ENCODE measurements around the gene HPDL. TPM values are rescaled to one million over a fixed set of nuclear protein-coding genes. Genes with fewer than 3 reads are reported as not detected.

The HPDL gene
- total RNA-seq, 1 experiment from 2014 or later: not detected

GRCh38 chr1:45334308-45335245, 7.9 kb downstream of the HPDL start:
- Histone ChIP-seq H3K9me3 (replicated peaks) (no peaks in the 10 kb centered on the region), H3K27ac (no peak overlapping the region), H3K4me1 (no peaks in the 10 kb centered on the region), H3K27me3 (no peaks in the 10 kb centered on the region), H3K36me3 (peaks cover 5% of the 10 kb centered on the region; the same call in 1 of the 2 replicates), H3K4me3 (no peak overlapping the region)
- DNase-seq: no peak

- Histone ChIP-seq H3K27me3 (no peaks in the 10 kb centered on the region), H3K27ac (no peak overlapping the region), H3K4me3 (no peak overlapping the region), H3K36me3 (no peaks in the 10 kb centered on the region), H3K9me3 (replicated peaks) (no peaks in the 10 kb centered on the region), H3K4me1 (no peaks in the 10 kb centered on the region; the same call in 1 of the 2 replicates)
- DNase-seq: no peak
Observed at GRCh38 chr1:45335855-45336324, 9.2 kb downstream of the HPDL start.

GRCh38 chr1:45337630-45338325, 11.1 kb downstream of the HPDL start:
- Histone ChIP-seq H3K36me3 (peaks cover 12% of the 10 kb centered on the region), H3K27ac (no peak overlapping the region), H3K27me3 (no peaks in the 10 kb centered on the region), H3K4me3 (no peak overlapping the region), H3K9me3 (replicated peaks) (no peaks in the 10 kb centered on the region), H3K4me1 (no peaks in the 10 kb centered on the region; the same call in 1 of the 2 replicates)
- DNase-seq: no peak

- H3K4me3 ChIP-seq: peak within 1 kb of the TSS; percentile 72
- no peaks in the 10 kb centered on the region for H3K9me3 ChIP-seq (replicated peaks)
- peak; percentile 95 to 98 for DNase-seq
- H3K27me3 ChIP-seq: no peaks in the 10 kb centered on the region
- no peaks in the 10 kb centered on the region; the same call in 1 of the 2 replicates for H3K4me1 ChIP-seq
- H3K27ac ChIP-seq: peak within 1 kb of the TSS; percentile 90
- H3K36me3 ChIP-seq: peaks cover 31% of the 10 kb centered on the region
Observed at GRCh38 chr1:45339789-45340558, 13.3 kb downstream of the HPDL start, which contains the start of the genes MUTYH and TOE1. TSS of gene MUTYH (minus strand) at chr1:45340440. CDS start at chr1:45334505, 5,935 bp downstream. TSS of gene TOE1 (plus strand) at chr1:45340170. CDS start at chr1:45340253, 83 bp downstream.

- peak overlapping the region; percentile 72 for H3K4me3 ChIP-seq
- H3K4me1 ChIP-seq: no peaks in the 10 kb centered on the region; the same call in 1 of the 2 replicates
- H3K27ac ChIP-seq: peak overlapping the region; percentile 90
- peak in 1 of 2 experiments; percentile 55 for DNase-seq
- H3K36me3 ChIP-seq: peaks cover 31% of the 10 kb centered on the region
- H3K9me3 ChIP-seq (replicated peaks): no peaks in the 10 kb centered on the region
- H3K27me3 ChIP-seq: no peaks in the 10 kb centered on the region
Observed at GRCh38 chr1:45340816-45341466, 14.2 kb downstream of the HPDL start.

- DNase-seq: no peak
- H3K9me3 ChIP-seq (replicated peaks): no peaks in the 10 kb centered on the region
- H3K4me1 ChIP-seq: no peaks in the 10 kb centered on the region; the same call in 1 of the 2 replicates
- no peak overlapping the region for H3K4me3 ChIP-seq
- peaks cover 34% of the 10 kb centered on the region for H3K36me3 ChIP-seq
- H3K27me3 ChIP-seq: no peaks in the 10 kb centered on the region
- H3K27ac ChIP-seq: no peak overlapping the region
Observed at GRCh38 chr1:45344499-45344898, 17.8 kb downstream of the HPDL start.

- H3K36me3 ChIP-seq: peaks cover 34% of the 10 kb centered on the region
- H3K4me1 ChIP-seq: no peaks in the 10 kb centered on the region; the same call in 1 of the 2 replicates
- no peaks in the 10 kb centered on the region for H3K27me3 ChIP-seq
- no peak for DNase-seq
- H3K27ac ChIP-seq: no peak overlapping the region
- H3K9me3 ChIP-seq (replicated peaks): no peaks in the 10 kb centered on the region
- H3K4me3 ChIP-seq: no peak overlapping the region
Observed at GRCh38 chr1:45345014-45345413, 18.3 kb downstream of the HPDL start.

- Histone ChIP-seq H3K9me3 (replicated peaks) (no peaks in the 10 kb centered on the region), H3K27ac (no peak overlapping the region), H3K27me3 (no peaks in the 10 kb centered on the region), H3K36me3 (peaks cover 34% of the 10 kb centered on the region), H3K4me1 (no peaks in the 10 kb centered on the region), H3K4me3 (no peak overlapping the region)
- no peak for DNase-seq
Observed at GRCh38 chr1:45346473-45346872, 19.8 kb downstream of the HPDL start.

- H3K27me3 ChIP-seq: no peaks in the 10 kb centered on the region
- H3K9me3 ChIP-seq (replicated peaks): no peaks in the 10 kb centered on the region
- no peak overlapping the region for H3K4me3 ChIP-seq
- H3K36me3 ChIP-seq: peaks cover 20% of the 10 kb centered on the region
- DNase-seq: no peak
- no peaks in the 10 kb centered on the region for H3K4me1 ChIP-seq
- no peak overlapping the region for H3K27ac ChIP-seq
Observed at GRCh38 chr1:45348020-45348419, 21.3 kb downstream of the HPDL start.

- Histone ChIP-seq H3K27me3 (no peaks in the 10 kb centered on the region), H3K27ac (no peak overlapping the region), H3K36me3 (peaks cover 15% of the 10 kb centered on the region), H3K4me3 (no peak overlapping the region), H3K9me3 (replicated peaks) (no peaks in the 10 kb centered on the region), H3K4me1 (no peaks in the 10 kb centered on the region)
- no peak for DNase-seq
Observed at GRCh38 chr1:45348609-45348965, 21.9 kb downstream of the HPDL start.

- no peak overlapping the region for H3K27ac ChIP-seq
- no peak overlapping the region for H3K4me3 ChIP-seq
- H3K27me3 ChIP-seq: no peaks in the 10 kb centered on the region
- no peaks in the 10 kb centered on the region for H3K4me1 ChIP-seq
- H3K36me3 ChIP-seq: peaks cover 9% of the 10 kb centered on the region
- H3K9me3 ChIP-seq (replicated peaks): no peaks in the 10 kb centered on the region
- no peak for DNase-seq
Observed at GRCh38 chr1:45348966-45349677, 22.4 kb downstream of the HPDL start.

GRCh38 chr1:45351508-45351907, 24.8 kb downstream of the HPDL start:
- H3K36me3 ChIP-seq: no peaks in the 10 kb centered on the region
- no peak for DNase-seq
- H3K27ac ChIP-seq: no peak overlapping the region
- peaks cover 12% of the 10 kb centered on the region for H3K4me1 ChIP-seq
- no peaks in the 10 kb centered on the region for H3K27me3 ChIP-seq
- H3K9me3 ChIP-seq (replicated peaks): no peaks in the 10 kb centered on the region
- no peak overlapping the region for H3K4me3 ChIP-seq

GRCh38 chr1:45353685-45354084, 27.0 kb downstream of the HPDL start:
- H3K36me3 ChIP-seq: no peaks in the 10 kb centered on the region
- peaks cover 12% of the 10 kb centered on the region for H3K4me1 ChIP-seq
- no peak for DNase-seq
- H3K4me3 ChIP-seq: no peak overlapping the region
- H3K27me3 ChIP-seq: no peaks in the 10 kb centered on the region
- H3K27ac ChIP-seq: no peak overlapping the region
- H3K9me3 ChIP-seq (replicated peaks): no peaks in the 10 kb centered on the region
